Panc1 (cell line): Measurements from ENCODE around the gene STOX2.

Experiments used
- CTCF ChIP-seq: fragments of 450-650 bp; IDR thresholded peaks from 2 replicates; pipeline ENCODE4 v1.5.1; 2017; ENCODE audit warnings: mild to moderate bottlenecking
- POLR2AphosphoS5 ChIP-seq: IDR thresholded peaks from 2 replicates; pipeline ENCODE4 v1.6.1; 2012; ENCODE audit warnings: mild to moderate bottlenecking, low read depth, low read length, moderate library complexity

GRCh38 chr4:183875251-183875825 lies 29.8 kb upstream of the STOX2 start:
- TF ChIP-seq CTCF, result no peak
- no peak for TF ChIP-seq POLR2AphosphoS5
